PFSK-1 (cell line): ENCODE results near the gene MAB21L4.

Source experiments
- FOXP2 ChIP-seq: optimal IDR thresholded peaks from 2 replicates; pipeline ENCODE3; 2011; ENCODE audit warnings: borderline replicate concordance, control low read depth, inconsistent platforms; ENCODE audit not compliant: insufficient read depth; ENCODE audit errors: extremely low read length, extremely low read depth
- POLR2AphosphoS5 ChIP-seq: IDR thresholded peaks from 2 replicates; pipeline ENCODE4 v1.6.1; 2012; ENCODE audit warnings: low read depth, mild to moderate bottlenecking, control low read depth, low read length, moderate library complexity
- SIN3A ChIP-seq: IDR thresholded peaks from 2 replicates; pipeline ENCODE4 v1.6.1; 2012; ENCODE audit warnings: mild to moderate bottlenecking, low read length, moderate library complexity, borderline replicate concordance; ENCODE audit not compliant: insufficient read depth
- TAF1 ChIP-seq: IDR thresholded peaks from 2 replicates; pipeline ENCODE4 v1.6.1; 2012; ENCODE audit warnings: low read length, control low read depth, borderline replicate concordance; ENCODE audit not compliant: insufficient read depth
- TF ChIP-seq, protein P1 (sequence below), 2 experiments: IDR thresholded peaks; 2 replicates each; pipeline versions ENCODE4 v1.6.1 to v1.8.0; 2011 to 2012; ENCODE audit warnings: low read depth in 2 of 2, low read length in 2 of 2, control low read depth in 1 of 2, inconsistent platforms in 1 of 2, mild to moderate bottlenecking in 1 of 2, moderate library complexity in 1 of 2; ENCODE audit not compliant: insufficient read depth in 1 of 2

Gene MAB21L4

DNA sequence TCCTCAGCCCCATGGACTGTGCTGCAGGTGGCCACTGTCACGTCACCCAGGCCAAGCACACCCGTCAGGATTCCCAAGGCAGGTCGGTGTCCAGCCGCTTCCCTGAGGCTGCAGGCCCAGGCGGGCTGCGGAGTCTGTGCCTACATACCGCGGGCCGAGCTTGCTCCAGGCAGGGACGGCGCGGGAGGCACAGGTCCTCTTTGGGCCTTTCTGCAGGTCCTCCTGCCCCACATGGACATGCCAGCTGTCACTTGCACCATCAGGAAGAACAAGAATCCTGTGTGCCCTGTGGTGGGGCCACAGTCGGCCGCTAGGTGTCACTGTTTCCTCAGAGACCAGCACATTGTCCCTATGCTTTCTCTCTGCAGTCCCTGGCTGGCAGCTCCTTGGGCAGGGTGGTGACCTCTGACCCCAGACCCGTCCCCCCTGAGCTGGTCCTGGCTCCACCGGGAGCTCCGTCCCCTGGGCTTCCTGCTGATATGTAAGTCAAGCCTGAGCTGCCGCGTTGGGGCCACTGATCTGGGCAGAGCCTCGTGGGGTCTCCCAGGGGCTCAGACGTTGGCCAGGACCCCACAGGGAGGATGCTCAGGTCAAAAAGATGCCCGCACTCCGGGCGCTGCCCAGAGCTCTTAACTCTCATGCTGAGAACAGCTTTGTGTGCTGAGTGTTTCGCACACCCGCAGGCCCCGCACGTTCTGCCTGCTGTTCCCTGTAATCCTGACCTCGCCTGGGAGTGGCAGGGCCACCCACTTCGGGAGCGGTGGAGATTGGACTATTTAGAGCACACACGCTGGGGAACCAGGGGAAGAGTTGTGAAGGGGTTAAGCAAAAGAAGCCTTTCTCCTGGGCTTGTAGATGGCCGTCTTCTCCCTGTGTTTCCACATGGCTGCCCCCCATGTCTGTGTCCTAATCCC lies 44.6 kb downstream of the MAB21L4 start:
- TF ChIP-seq SIN3A, result no peak
- TF ChIP-seq, protein P1, sequence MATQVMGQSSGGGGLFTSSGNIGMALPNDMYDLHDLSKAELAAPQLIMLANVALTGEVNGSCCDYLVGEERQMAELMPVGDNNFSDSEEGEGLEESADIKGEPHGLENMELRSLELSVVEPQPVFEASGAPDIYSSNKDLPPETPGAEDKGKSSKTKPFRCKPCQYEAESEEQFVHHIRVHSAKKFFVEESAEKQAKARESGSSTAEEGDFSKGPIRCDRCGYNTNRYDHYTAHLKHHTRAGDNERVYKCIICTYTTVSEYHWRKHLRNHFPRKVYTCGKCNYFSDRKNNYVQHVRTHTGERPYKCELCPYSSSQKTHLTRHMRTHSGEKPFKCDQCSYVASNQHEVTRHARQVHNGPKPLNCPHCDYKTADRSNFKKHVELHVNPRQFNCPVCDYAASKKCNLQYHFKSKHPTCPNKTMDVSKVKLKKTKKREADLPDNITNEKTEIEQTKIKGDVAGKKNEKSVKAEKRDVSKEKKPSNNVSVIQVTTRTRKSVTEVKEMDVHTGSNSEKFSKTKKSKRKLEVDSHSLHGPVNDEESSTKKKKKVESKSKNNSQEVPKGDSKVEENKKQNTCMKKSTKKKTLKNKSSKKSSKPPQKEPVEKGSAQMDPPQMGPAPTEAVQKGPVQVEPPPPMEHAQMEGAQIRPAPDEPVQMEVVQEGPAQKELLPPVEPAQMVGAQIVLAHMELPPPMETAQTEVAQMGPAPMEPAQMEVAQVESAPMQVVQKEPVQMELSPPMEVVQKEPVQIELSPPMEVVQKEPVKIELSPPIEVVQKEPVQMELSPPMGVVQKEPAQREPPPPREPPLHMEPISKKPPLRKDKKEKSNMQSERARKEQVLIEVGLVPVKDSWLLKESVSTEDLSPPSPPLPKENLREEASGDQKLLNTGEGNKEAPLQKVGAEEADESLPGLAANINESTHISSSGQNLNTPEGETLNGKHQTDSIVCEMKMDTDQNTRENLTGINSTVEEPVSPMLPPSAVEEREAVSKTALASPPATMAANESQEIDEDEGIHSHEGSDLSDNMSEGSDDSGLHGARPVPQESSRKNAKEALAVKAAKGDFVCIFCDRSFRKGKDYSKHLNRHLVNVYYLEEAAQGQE (IDR thresholded peaks at IDR 0.05; ENCODE audit: insufficient read depth in 1 of 2, low read depth in 2 of 2, low read length in 2 of 2), result no peak
- TF ChIP-seq TAF1, result no peak
- TF ChIP-seq FOXP2, result no peak
- TF ChIP-seq POLR2AphosphoS5, result no peak

DNA sequence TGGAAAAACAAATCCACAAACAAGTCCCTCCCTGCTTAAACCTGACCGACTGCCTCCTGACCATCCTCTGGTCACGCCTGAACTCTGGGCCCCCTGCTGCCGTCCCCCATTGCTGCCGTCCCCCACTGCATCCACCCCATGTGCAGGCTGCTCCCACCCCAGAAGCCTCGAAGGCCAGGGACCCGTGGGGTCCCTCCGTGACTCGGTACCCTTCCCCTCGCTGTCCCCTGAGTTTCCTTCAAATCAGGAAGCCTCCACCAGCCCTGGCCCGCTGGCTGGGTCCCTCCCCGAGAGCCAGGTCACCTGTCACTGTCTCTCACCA lies 45.2 kb downstream of the MAB21L4 start:
- no peak for TF ChIP-seq TAF1
- TF ChIP-seq POLR2AphosphoS5, result no peak
- TF ChIP-seq FOXP2, result no peak
- TF ChIP-seq SIN3A, result no peak
- TF ChIP-seq, protein P1 (IDR thresholded peaks at IDR 0.05; ENCODE audit: insufficient read depth in 1 of 2, low read depth in 2 of 2, low read length in 2 of 2), result no peak

DNA sequence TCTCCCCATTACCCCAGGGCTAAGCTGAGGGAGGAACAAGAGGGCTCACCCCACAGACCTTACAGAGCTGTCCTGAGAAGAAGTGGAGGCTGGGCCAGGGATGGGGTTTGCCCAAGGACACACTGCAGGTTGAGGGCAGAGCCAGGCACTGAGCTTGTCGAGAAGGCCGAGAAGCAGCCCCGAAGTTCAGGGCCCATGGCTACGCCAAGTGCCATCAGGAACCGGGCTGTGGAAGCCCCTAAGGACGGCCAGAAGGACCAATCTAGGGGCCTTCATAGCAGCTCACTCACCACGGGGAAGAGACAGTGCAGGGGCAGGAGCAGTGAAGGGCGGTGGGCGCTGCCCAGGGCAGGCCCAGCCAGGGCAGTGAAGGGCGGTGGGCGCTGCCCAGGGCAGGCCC lies 45.9 kb downstream of the MAB21L4 start:
- TF ChIP-seq, protein P1 (IDR thresholded peaks at IDR 0.05; ENCODE audit: insufficient read depth in 1 of 2, low read depth in 2 of 2, low read length in 2 of 2), result no peak
- TF ChIP-seq SIN3A, result no peak
- no peak for TF ChIP-seq TAF1
- no peak for TF ChIP-seq FOXP2
- TF ChIP-seq POLR2AphosphoS5, result no peak

DNA sequence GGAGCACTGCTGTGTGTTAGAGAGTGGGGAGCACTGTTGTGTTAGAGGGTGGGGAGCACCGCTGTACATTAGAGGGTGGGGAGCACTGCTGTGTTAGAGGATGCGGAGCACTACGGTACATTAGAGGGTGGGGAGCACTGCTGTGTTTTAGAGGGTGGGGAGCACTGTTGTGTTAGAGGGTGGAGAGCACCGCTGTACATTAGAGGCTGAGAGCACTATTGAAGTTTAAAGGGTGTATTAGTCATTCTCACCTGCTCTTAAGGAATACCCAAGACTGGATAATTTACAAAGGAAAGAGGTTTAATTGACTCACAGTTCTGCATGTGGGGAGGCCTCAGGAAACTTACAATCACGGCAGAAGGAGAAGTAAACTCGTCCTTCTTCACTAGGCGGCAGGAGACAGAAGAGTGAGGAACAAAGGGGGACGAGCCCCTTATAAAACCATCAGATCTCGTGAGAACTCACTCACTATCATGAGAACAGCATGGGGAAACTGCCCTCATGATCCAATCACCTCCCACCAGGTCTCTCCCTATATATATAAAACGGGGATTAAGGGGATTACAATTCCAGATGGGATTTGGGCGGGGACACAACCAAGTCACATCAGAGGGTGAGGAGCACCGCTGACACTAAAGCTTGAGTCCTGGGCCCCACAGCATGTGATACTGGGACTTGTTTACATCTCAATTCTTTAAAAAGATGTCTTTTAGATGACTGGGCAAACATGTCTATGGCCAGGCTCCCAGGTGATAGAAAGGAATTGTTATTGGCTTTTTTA lies 46.9 kb downstream of the MAB21L4 start:
- TF ChIP-seq TAF1 (no peak), FOXP2 (no peak), SIN3A (no peak), POLR2AphosphoS5 (no peak)
- TF ChIP-seq, protein P1 (IDR thresholded peaks at IDR 0.05; ENCODE audit: insufficient read depth in 1 of 2, low read depth in 2 of 2, low read length in 2 of 2), result no peak
